ENCODE data around the gene B4GALT6. TPM values are rescaled to one million over a fixed set of nuclear protein-coding genes. Genes with fewer than 3 reads are reported as not detected.

Gene B4GALT6
- total and polyA plus RNA-seq, 2 donors = 3.2 to 7.5 TPM

DNA sequence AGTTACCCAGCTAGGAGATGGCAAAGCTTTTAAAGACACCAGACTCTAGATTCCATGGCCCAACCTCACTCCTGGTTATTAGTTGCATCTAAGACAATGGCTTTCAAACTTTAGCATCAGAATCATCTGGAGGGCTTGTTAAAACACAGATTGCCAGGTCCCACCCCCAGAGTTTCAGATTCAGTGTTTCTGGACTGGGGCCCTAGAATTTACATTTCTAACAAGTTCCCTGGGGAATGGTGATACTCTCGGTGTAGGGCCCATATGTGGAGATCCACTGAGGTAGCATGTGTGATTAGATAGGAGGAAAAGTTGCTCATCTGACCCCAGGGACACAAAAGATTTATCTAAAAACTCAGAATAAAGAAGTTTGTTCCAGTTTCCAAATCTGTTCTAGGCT lies 107.2 kb downstream of the B4GALT6 start:
- no peak overlapping the region for H3K4me3 ChIP-seq (ENCODE audit: low read depth, low read length)
- H3K4me1 ChIP-seq (ENCODE audit: insufficient read depth) = peaks cover 1% of the 10 kb centered on the region
- WGBS = 46% methylated on average over 1 of the region's 1 CpG
- no peak for DNase-seq (ENCODE audit: extremely low spot score)
- no peak overlapping the region for H3K27ac ChIP-seq (ENCODE audit: low read depth)
- H3K36me3 ChIP-seq (ENCODE audit: insufficient read depth) = no peaks in the 10 kb centered on the region

DNA sequence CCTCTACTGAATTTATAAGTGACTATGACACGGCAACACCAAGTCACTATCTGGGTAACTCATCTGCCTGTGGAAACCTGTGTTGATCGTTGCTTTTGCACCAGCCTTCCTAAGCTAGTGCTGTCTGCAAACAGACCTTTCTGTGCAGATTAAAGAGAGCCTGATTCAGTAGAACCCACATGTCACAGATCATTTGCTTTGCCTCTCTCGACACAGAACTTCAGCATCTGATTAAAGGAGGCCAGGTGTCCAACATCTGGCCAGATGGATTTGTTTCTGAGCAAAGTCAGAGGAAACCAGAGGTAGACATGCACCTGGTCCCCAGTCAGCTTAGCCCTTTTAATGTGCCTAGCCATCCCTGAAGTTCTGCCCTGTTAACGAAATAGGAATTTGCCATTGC lies 107.7 kb downstream of the B4GALT6 start:
- WGBS = 59% methylated on average over 4 of the region's 4 CpGs
- Histone ChIP-seq H3K4me3 (ENCODE audit: low read depth, low read length) (no peak overlapping the region), H3K36me3 (ENCODE audit: insufficient read depth) (no peaks in the 10 kb centered on the region), H3K4me1 (ENCODE audit: insufficient read depth) (peaks cover 1% of the 10 kb centered on the region), H3K27ac (ENCODE audit: low read depth) (no peak overlapping the region)
- no peak for DNase-seq (ENCODE audit: extremely low spot score)

DNA sequence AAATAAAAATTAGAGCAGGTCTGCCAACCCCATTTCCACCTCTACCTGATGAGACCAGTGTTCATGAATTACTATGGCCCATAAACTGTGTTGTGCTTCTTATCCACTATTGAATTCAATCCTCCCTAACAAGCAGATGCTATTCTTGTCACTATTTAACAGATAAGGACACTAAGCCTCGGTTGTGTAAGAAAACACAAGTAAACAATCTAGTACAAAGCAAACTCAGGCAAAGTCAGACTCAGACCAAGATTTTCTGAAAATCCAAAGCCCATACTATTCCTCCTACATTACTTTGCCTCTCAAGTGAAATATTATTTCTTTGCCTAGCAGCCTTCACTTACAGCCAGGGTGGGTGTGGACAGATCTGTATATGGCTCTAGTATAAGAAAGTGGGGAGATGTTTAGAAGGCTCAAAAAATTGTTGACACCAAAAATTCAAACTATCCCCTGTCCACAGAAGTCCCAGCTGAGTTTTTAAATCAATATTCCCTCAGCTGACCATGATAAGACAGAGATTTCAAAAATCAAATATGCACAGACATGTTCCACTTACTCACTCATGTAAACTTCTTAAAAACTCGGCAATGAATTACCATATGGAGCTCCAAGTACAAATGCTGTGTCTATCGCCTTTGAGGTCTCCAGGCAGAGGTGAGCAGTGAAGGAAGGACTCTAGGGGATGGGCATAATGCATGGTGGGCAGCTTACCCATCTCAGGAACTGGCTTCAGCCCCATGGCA lies 108.7 kb downstream of the B4GALT6 start:
- Histone ChIP-seq H3K4me3 (ENCODE audit: low read depth, low read length) (no peak overlapping the region), H3K36me3 (ENCODE audit: insufficient read depth) (no peaks in the 10 kb centered on the region), H3K27ac (ENCODE audit: low read depth) (no peak overlapping the region), H3K4me1 (ENCODE audit: insufficient read depth) (peaks cover 1% of the 10 kb centered on the region)
- WGBS = 61% methylated on average over 3 of the region's 3 CpGs
- no peak for DNase-seq (ENCODE audit: extremely low spot score)

DNA sequence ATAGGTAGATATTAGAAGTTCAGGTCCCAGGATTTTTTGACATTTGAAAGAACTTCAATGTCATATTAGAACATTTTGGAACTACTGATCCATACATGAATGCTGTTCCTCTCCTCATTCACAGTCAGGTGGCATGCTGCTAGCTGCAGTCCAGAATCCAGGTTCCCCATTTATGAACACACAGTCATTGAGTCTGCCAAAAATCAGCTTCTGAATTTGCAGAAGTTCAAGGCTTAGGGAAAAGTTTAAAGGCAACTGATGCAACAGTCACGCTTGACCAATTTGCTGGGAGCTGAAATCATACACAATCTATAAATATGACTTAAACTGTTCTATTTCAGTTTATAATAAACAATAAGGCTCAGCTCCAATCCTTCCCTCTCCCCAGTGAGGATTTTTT lies 110.0 kb downstream of the B4GALT6 start:
- Histone ChIP-seq H3K4me1 (ENCODE audit: insufficient read depth) (peaks cover 1% of the 10 kb centered on the region), H3K36me3 (ENCODE audit: insufficient read depth) (no peaks in the 10 kb centered on the region), H3K27ac (ENCODE audit: low read depth) (no peak overlapping the region), H3K4me3 (ENCODE audit: low read depth, low read length) (no peak overlapping the region)
- no peak for DNase-seq (ENCODE audit: extremely low spot score)
- WGBS = 42% methylated on average over 1 of the region's 1 CpG

Other genes with a start within 250 kb of the B4GALT6 start
- gene DSG3, start 236.8 kb downstream of the B4GALT6 start, total RNA-seq = 1.0 TPM
- 0.14 TPM for gene DSG3, start 236.8 kb downstream of the B4GALT6 start, polyA plus RNA-seq
- gene DSG2, start 186.4 kb downstream of the B4GALT6 start, total RNA-seq = 44.1 TPM
- 10.1 TPM for gene DSG2, start 186.4 kb downstream of the B4GALT6 start, polyA plus RNA-seq
- not detected for gene TTR, start 92.7 kb downstream of the B4GALT6 start, total RNA-seq
- gene TTR, start 92.7 kb downstream of the B4GALT6 start, polyA plus RNA-seq = 0.82 TPM
- 0.26 TPM for gene SLC25A52, start 76.3 kb upstream of the B4GALT6 start, total RNA-seq
- gene SLC25A52, start 76.3 kb upstream of the B4GALT6 start, polyA plus RNA-seq = not detected